HG03064 (cell line): Measurements from ENCODE around the gene PLAAT3.
"Not testable (repeated sequence)": the region's sequence is repeated elsewhere in the genome, so short reads cannot be mapped to it uniquely, and the experiment has no call there.

Experiments used
- ATAC-seq: cut with Tn5 transposase; IDR thresholded peaks from one replicate; pipeline ENCODE4 v1.9.1; 2021; ENCODE audit warnings: low read depth; ENCODE audit not compliant: unreplicated experiment

Gene PLAAT3

DNA sequence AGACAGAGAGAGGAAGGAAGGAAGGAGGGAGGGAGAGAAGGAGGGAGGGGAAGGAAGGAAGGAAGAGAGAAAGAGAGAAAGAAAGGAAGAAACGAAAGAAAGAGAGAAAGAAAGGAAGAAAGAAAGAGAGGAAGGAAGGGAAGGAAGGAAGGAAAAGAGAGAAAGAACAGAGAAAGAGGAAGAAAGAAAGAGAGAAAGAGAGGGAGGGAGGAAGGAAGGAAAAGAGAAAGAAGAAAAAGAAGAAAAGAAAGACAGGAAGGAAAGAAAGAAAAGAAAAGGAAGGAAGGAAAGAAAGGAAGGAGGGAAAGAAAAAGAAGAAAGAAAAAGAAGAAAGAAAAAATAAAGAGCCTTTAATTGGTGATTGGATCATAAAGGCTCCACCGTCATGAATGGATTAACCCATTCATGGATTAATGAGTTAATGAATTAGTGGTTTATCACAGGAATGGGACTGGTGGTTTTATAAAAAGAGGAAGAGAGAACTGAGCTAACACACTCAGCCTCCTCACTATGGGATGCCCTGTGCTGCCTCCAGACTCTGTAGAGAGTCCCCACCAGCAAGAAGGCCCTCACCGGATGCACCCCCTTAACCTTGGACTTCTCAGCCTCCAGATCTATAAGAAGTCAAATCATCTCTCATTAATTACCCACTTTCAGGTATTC is 42.1 kb downstream of the PLAAT3 start:
- no peak for ATAC-seq

DNA sequence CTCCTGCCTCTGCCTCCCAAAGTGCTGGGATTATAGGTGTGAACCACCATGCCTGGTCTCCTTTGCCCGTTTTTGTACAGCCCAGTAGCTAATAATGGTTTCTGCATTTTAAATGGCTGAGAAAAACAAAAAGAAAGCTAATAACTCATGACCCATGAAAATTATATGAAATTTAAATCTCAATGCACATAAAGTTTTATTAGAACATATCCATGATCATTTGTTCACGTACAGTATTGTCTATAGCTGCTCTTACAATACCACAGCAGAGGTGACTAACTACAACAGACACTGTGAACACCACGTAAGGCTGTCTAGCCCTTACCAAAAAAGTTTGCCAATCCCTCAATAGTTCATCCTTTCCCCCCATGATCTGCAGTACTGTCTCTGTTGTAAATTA is 44.7 kb downstream of the PLAAT3 start:
- ATAC-seq, result no peak

GRCh38 chr11:63567044-63567840 is 47.0 kb downstream of the PLAAT3 start:
- peak; percentile 72 for ATAC-seq

GRCh38 chr11:63564784-63565350 is 49.4 kb downstream of the PLAAT3 start:
- no peak for ATAC-seq

GRCh38 chr11:63564056-63564774 is 50.0 kb downstream of the PLAAT3 start:
- ATAC-seq, result peak; percentile 47

- ATAC-seq, result no peak
Observed at GRCh38 chr11:63563201-63564055, 50.8 kb downstream of the PLAAT3 start, which contains the start of gene PLAAT2. TSS of gene PLAAT2 (minus strand) at chr11:63563379. CDS start at chr11:63563324, 55 bp downstream.

DNA sequence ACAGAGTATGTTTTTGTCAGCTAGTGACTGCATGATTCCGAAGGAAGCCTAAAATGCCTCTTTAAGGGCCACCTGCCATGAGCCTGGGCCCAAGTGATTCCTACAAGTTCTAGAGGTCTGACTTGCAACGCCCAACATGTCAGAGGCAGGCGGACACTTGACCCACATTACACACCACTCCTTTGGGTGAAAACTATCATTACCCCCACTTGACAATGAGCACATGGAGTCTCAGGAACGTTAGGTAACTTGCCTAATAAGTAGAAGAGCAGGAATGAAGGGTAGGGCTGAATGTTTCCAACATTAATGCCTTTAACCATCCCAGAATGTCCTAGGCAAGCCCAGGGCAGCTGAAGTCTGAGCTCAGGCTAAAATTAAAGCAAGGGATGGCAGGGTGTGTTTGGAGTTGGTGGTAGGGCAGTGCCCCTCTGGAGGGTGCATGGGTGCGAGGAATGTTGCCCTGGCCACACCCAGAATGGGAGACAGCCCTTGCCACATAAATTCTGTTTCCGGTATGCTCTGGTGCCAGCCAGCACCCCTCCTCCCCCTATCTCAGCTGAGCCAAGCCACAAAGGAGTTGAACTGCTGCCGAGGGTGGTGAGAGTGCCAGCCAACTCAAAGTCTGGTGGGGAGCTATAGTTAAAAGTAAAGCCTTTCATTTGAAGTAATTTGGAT is 53.6 kb downstream of the PLAAT3 start:
- ATAC-seq, result no peak

DNA sequence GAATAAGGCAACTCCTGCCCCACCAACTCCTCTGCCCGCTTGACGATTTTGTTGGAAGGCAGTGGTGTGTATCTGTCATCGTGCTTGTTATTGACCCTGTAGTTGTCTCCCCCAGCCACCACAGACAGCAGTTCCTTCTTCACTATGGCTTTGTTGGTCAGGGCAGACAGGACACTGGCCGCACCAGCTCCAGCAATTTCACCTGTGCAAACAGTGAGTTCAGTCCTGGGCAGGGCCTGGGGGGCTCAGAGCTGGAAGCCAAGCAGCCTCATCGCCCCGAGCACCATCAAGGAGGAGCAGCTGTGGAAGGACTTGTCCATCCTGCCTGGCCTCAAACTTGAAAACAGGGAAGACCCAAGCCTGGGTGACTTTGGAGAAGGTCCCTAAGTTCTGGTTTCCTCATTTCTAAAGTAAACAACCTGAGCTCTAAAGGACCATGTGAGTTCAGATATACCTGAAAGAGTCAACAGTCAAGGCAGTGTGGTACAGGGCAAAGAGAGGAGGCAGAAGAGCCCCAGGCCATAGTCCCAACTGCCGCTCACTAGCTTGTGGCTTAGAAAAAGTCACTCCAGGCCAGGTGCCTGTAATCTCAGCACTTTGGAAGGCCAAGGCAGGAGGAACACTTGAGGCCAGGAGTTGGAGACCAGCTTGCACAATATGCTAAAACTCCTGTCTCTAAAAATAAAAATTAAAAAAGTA is 55.6 kb downstream of the PLAAT3 start:
- ATAC-seq, result no peak

GRCh38 chr11:63557570-63557969 is 56.7 kb downstream of the PLAAT3 start:
- no peak for ATAC-seq

- no peak for ATAC-seq
Observed at GRCh38 chr11:63556404-63557013, 57.7 kb downstream of the PLAAT3 start.

- no peak for ATAC-seq
Observed at GRCh38 chr11:63554877-63555223, 59.4 kb downstream of the PLAAT3 start.

- ATAC-seq, result peak; percentile 62
Observed at GRCh38 chr11:63553759-63554158, 60.5 kb downstream of the PLAAT3 start.

DNA sequence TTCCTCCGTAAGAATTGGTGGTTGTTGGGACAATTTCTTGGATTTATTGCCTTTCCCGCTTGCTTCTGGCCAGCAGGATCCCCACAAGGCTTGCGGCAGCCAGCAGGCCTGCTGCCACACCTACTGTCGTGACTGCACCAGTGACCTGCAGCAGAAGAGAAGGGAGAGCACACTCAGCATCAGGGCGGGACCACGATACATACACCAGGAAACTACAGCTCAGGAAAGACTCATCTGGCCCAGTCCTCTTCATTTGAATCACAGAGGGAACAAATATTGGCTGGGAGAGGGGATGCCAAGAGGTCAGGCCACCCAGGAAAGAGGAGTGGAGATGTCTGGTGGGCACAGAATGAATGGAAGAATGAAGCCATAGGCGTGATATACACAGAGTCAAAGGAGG is 61.3 kb downstream of the PLAAT3 start:
- ATAC-seq, result no peak

DNA sequence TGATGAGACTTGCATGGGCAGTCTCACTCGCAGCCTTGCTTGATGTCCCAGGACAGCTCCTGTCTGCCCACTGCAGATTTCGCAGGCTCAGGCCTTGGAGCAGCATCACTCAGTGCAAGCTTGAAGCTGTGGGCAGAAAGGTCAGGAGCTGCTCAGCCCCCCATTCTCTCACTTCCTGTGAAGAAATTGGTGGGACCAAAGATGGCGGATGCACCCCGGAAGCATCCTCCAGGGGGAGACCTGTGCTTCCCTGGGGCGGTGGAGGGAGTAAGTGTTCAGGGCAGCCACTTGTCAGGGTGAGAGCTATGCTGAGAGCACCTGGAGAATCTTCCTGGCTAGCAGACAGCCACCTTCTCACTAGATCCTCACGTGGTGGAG is 62.4 kb downstream of the PLAAT3 start:
- no peak for ATAC-seq

DNA sequence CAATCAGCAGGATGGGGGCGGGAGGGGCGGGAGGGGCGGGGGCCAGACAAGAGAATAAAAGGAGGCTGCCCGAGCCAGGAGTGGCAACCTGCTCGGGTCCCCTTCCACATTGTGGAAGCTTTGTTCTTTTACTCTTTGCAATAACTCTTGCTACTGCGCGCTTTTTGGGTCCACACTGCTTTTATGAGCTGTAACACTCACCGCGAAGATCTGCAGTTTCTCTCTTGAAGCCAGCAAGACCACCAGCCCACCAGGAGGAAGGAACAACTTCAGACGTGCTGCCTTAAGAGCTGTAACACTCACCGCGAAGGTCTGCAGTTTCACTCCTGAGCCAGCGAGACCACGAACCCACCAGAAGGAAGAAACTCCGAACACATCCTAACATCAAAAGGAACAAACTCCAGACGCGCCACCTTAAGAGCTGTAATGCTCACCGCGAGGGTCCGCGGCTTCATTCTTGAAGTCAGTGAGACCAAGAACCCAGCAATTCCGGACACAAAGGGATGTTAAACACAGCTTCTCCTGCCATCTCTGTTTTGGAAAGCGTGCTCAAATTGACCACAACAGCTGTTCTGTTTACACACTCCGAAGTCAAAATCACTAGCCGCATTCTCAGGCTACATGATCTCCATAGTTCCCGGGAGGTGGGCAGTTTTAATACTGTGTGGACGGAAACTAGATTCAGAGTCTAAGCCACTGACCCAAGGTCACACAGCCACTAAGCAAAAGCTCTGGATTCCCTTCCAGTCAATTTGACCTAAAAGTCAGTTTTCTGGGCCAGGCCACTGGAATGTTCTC is 62.9 kb downstream of the PLAAT3 start:
- no peak for ATAC-seq

- not testable (repeated sequence) for ATAC-seq
Observed at GRCh38 chr11:63550156-63550700, 64.0 kb downstream of the PLAAT3 start.

DNA sequence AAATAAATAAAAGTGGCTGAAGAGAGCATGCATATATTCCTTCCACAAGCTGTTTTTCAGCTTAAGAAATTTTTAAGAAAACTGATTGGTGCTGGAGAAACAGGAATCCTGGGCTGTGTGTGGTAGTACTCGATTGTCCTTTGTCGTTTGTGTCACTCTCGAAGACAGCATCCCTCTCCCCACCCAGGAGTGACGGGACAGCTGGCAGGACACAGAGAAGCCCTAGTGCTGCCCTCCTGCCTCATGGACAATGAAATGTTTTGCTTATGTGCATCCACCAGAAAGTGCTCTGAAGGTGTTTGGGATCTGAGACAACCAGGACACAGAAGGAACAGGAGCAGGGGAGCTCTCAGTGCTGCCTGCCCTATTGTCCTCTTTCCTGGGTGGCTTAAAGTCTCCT is 64.8 kb downstream of the PLAAT3 start:
- no peak for ATAC-seq

GRCh38 chr11:63548178-63548577 is 66.1 kb downstream of the PLAAT3 start:
- no peak for ATAC-seq
